ENCODE results near the gene HNRNPR.

Gene HNRNPR

GRCh38 chr1:23368562-23369334 is 24.7 kb upstream of the HNRNPR start:
- peak; percentile 79 for DNase-seq

GRCh38 chr1:23367791-23368561 is 23.9 kb upstream of the HNRNPR start:
- peak; percentile 96 for DNase-seq

GRCh38 chr1:23367451-23367790 is 23.3 kb upstream of the HNRNPR start:
- DNase-seq: no peak

GRCh38 chr1:23366598-23366997 is 22.5 kb upstream of the HNRNPR start:
- DNase-seq: no peak

GRCh38 chr1:23366146-23366545 is 22.1 kb upstream of the HNRNPR start:
- DNase-seq: no peak

GRCh38 chr1:23362218-23362713 is 18.2 kb upstream of the HNRNPR start:
- DNase-seq: no peak

GRCh38 chr1:23358310-23358875 is 14.3 kb upstream of the HNRNPR start:
- no peak for DNase-seq

- no peak for DNase-seq
Measured at GRCh38 chr1:23357138-23357908, 13.2 kb upstream of the HNRNPR start.

- DNase-seq: no peak
Measured at GRCh38 chr1:23356471-23357137, 12.5 kb upstream of the HNRNPR start.

- DNase-seq: no peak
Measured at GRCh38 chr1:23354245-23354644, 10.2 kb upstream of the HNRNPR start.

- DNase-seq: no peak
Measured at GRCh38 chr1:23352096-23352695, 8.1 kb upstream of the HNRNPR start.

- no peak for DNase-seq
Measured at GRCh38 chr1:23345920-23346319, 1.8 kb upstream of the HNRNPR start.

GRCh38 chr1:23344987-23345472 is 946 bp upstream of the HNRNPR start:
- DNase-seq: no peak

GRCh38 chr1:23343221-23344110 is 618 bp downstream of the HNRNPR start:
- no peak for DNase-seq

GRCh38 chr1:23341931-23342692 is 2.0 kb downstream of the HNRNPR start:
- no peak for DNase-seq

GRCh38 chr1:23339632-23340031 is 4.5 kb downstream of the HNRNPR start:
- DNase-seq: no peak

GRCh38 chr1:23337869-23338268 is 6.2 kb downstream of the HNRNPR start:
- DNase-seq: no peak

GRCh38 chr1:23331713-23332112 is 12.4 kb downstream of the HNRNPR start:
- no peak for DNase-seq

- DNase-seq: no peak
Measured at GRCh38 chr1:23330846-23331245, 13.2 kb downstream of the HNRNPR start.

- DNase-seq: no peak
Measured at GRCh38 chr1:23325393-23325792, 18.7 kb downstream of the HNRNPR start.

Data from NCI-H1436 treated with DMSO at 0.1 percent for 48 hours (cell line).